Neural progenitor cell (in vitro differentiated cells): ENCODE results near the gene FOXK1. TPM values are rescaled to one million over a fixed set of nuclear protein-coding genes. Genes with fewer than 3 reads are reported as not detected.

Experiments
- DNase-seq: peaks from one replicate; pipeline ENCODE4 v3.0.0-alpha.2; 2016; ENCODE audit warnings: low spot score
- H2AFZ ChIP-seq: fragments of 200-600 bp; sonication (generic); replicated peaks from 2 replicates; pipeline ENCODE4 v1.6.1; 2016; ENCODE audit warnings: antibody characterized with exemption
- H3F3A ChIP-seq: fragments of 200-600 bp; sonication (generic); 2 replicates; pipeline ENCODE4 v1.6.1; 2016; ENCODE audit warnings: antibody characterized with exemption, low read depth
- H3K27ac ChIP-seq: fragments of 200-600 bp; sonication (generic); 2 replicates; pipeline ENCODE4 v1.5.1; 2016; ENCODE audit warnings: mild to moderate bottlenecking
- H3K27me3 ChIP-seq: fragments of 200-600 bp; sonication (generic); 2 replicates; pipeline ENCODE4 v1.6.1; 2016; ENCODE audit warnings: mild to moderate bottlenecking, moderate library complexity
- H3K36me3 ChIP-seq: fragments of 200-600 bp; sonication (generic); 2 replicates; pipeline ENCODE4 v1.5.1; 2016
- H3K4me1 ChIP-seq: fragments of 200-600 bp; sonication (generic); 2 replicates; pipeline ENCODE4 v1.6.1; 2016; ENCODE audit warnings: mixed run types
- H3K4me2 ChIP-seq: fragments of 200-600 bp; sonication (generic); 2 replicates; pipeline ENCODE4 v1.6.1; 2016
- H3K4me3 ChIP-seq: fragments of 200-600 bp; sonication (generic); 2 replicates; pipeline ENCODE4 v1.5.1; 2016
- H3K79me2 ChIP-seq: fragments of 200-600 bp; sonication (generic); 2 replicates; pipeline ENCODE4 v1.6.1; 2016; ENCODE audit warnings: low read depth
- H3K9ac ChIP-seq: fragments of 200-600 bp; sonication (generic); 2 replicates; pipeline ENCODE4 v1.6.1; 2016
- H3K9me3 ChIP-seq: fragments of 200-600 bp; sonication (generic); 2 replicates; pipeline ENCODE4 v1.5.1; 2016; ENCODE audit warnings: low read depth
- H4K20me1 ChIP-seq: fragments of 200-600 bp; sonication (generic); 2 replicates; pipeline ENCODE4 v1.6.1; 2016; ENCODE audit warnings: low read depth
- H3K27ac Mint-ChIP-seq: 3 replicates; pipeline ENCODE4 v1.8.0; 2021; ENCODE audit warnings: mixed read lengths
- H3K27me3 Mint-ChIP-seq: 2 replicates; pipeline ENCODE4 v1.8.0; 2022; ENCODE audit warnings: low read depth, mild to moderate bottlenecking, inconsistent platforms, moderate library complexity, mixed read lengths; ENCODE audit not compliant: insufficient read depth
- H3K36me3 Mint-ChIP-seq: 3 replicates; pipeline ENCODE4 v1.8.0; 2021; ENCODE audit warnings: mixed read lengths
- H3K4me1 Mint-ChIP-seq: 3 replicates; pipeline ENCODE4 v1.8.0; 2021; ENCODE audit warnings: mixed read lengths
- H3K4me3 Mint-ChIP-seq: 3 replicates; pipeline ENCODE4 v1.8.0; 2021; ENCODE audit warnings: mild to moderate bottlenecking, moderate library complexity, mixed read lengths
- H3K9me3 Mint-ChIP-seq: 3 replicates; pipeline ENCODE4 v1.8.0; 2020; ENCODE audit warnings: mixed read lengths
- CTCF ChIP-seq: fragments of 200-600 bp; sonication (generic); IDR thresholded peaks from 2 replicates; pipeline ENCODE4 v1.5.1; 2017; ENCODE audit warnings: antibody characterized with exemption, mild to moderate bottlenecking
- EZH2 ChIP-seq: fragments of 200-600 bp; sonication (generic); IDR thresholded peaks from 2 replicates; pipeline ENCODE4 v1.6.1; 2017; ENCODE audit warnings: antibody characterized with exemption, mild to moderate bottlenecking, moderate library complexity
- EZH2phosphoT487 ChIP-seq: fragments of 200-600 bp; sonication (generic); IDR thresholded peaks from 2 replicates; pipeline ENCODE4 v1.6.1; 2017; ENCODE audit warnings: antibody characterized with exemption
- total RNA-seq: library from RNA; depleted of rRNA; stranded (reverse); fragments of >200 nt; gene quantifications from 2 replicates; pipeline ENCODE4 v1.2.3, GENCODE V29; 2015; ENCODE audit warnings: low replicate concordance

FOXK1 gene
- total RNA-seq, 1 donor from 2014 or later: 11.1 TPM

- no peaks in the 10 kb centered on the region for H3F3A ChIP-seq
- H3K27ac ChIP-seq: no peak overlapping the region
- peaks cover under 1% of the 10 kb centered on the region for H3K4me1 ChIP-seq
- TF ChIP-seq EZH2phosphoT487 (no peak), CTCF (no peak), EZH2 (no peak)
- Mint-ChIP-seq H3K4me1 (peaks cover 39% of the 10 kb centered on the region), H3K27ac (peak overlapping the region; percentile 78), H3K36me3 (peaks cover 34% of the 10 kb centered on the region), H3K9me3 (no peaks in the 10 kb centered on the region), H3K27me3 (peaks cover 3% of the 10 kb centered on the region), H3K4me3 (no peak overlapping the region)
- no peaks in the 10 kb centered on the region for H3K9me3 ChIP-seq
- H3K27me3 ChIP-seq: no peaks in the 10 kb centered on the region
- no peak overlapping the region for H3K4me3 ChIP-seq
- H2AFZ ChIP-seq: no peak overlapping the region
- H3K4me2 ChIP-seq: no peak overlapping the region
- H3K79me2 ChIP-seq: peaks cover 14% of the 10 kb centered on the region
- no peaks in the 10 kb centered on the region for H3K36me3 ChIP-seq
- no peak for DNase-seq
- no peak overlapping the region for H3K9ac ChIP-seq
- H4K20me1 ChIP-seq: peaks cover 81% of the 10 kb centered on the region
Observed at GRCh38 chr7:4730971-4731370, 48.9 kb downstream of the FOXK1 start.

- Mint-ChIP-seq H3K36me3 (peaks cover 34% of the 10 kb centered on the region), H3K27ac (no peak overlapping the region), H3K4me3 (no peak overlapping the region), H3K4me1 (peaks cover 38% of the 10 kb centered on the region), H3K27me3 (peaks cover 3% of the 10 kb centered on the region), H3K9me3 (no peaks in the 10 kb centered on the region)
- TF ChIP-seq CTCF (no peak), EZH2 (no peak), EZH2phosphoT487 (no peak)
- Histone ChIP-seq H3K27ac (no peak overlapping the region), H3F3A (no peaks in the 10 kb centered on the region), H3K9me3 (no peaks in the 10 kb centered on the region), H3K36me3 (no peaks in the 10 kb centered on the region), H3K4me1 (no peaks in the 10 kb centered on the region), H3K4me2 (no peak overlapping the region), H3K4me3 (no peak overlapping the region), H3K79me2 (peaks cover 6% of the 10 kb centered on the region), H3K27me3 (no peaks in the 10 kb centered on the region), H3K9ac (no peak overlapping the region), H2AFZ (no peak overlapping the region), H4K20me1 (peaks cover 80% of the 10 kb centered on the region)
- DNase-seq: no peak
Observed at GRCh38 chr7:4731803-4732202, 49.7 kb downstream of the FOXK1 start.

- H3K4me1 Mint-ChIP-seq: peaks cover 40% of the 10 kb centered on the region
- peaks cover 12% of the 10 kb centered on the region for H3K79me2 ChIP-seq
Observed at GRCh38 chr7:4733936-4734528, 51.9 kb downstream of the FOXK1 start.

More at GRCh38 chr7:4733936-4734528, 51.9 kb downstream of the FOXK1 start:
- peaks cover 3% of the 10 kb centered on the region for H3K27me3 Mint-ChIP-seq
- H3K36me3 Mint-ChIP-seq: peaks cover 26% of the 10 kb centered on the region
- H3K27ac Mint-ChIP-seq: peak overlapping the region; percentile 92
- Histone ChIP-seq H3K9ac (no peak overlapping the region), H3K4me1 (peaks cover 9% of the 10 kb centered on the region), H3K27ac (no peak overlapping the region), H3K9me3 (no peaks in the 10 kb centered on the region), H3K27me3 (no peaks in the 10 kb centered on the region), H3K36me3 (no peaks in the 10 kb centered on the region), H4K20me1 (peaks cover 84% of the 10 kb centered on the region), H2AFZ (no peak overlapping the region), H3F3A (peaks cover 11% of the 10 kb centered on the region), H3K4me3 (no peak overlapping the region), H3K4me2 (no peak overlapping the region)
- DNase-seq: no peak
- no peak overlapping the region for H3K4me3 Mint-ChIP-seq
- H3K9me3 Mint-ChIP-seq: no peaks in the 10 kb centered on the region
- TF ChIP-seq EZH2phosphoT487 (no peak), CTCF (no peak), EZH2 (no peak)
